ENCODE results near the gene ASCL4.

ASCL4 gene

GRCh38 chr12:107788690-107789458 lies 14.4 kb downstream of the ASCL4 start:
- no peak for DNase-seq (ENCODE audit: extremely low read depth, low read depth)
- no peak for TF ChIP-seq CTCF (IDR thresholded peaks at IDR 0.05; ENCODE audit: low read depth, low read length, missing control alignments)

DNA sequence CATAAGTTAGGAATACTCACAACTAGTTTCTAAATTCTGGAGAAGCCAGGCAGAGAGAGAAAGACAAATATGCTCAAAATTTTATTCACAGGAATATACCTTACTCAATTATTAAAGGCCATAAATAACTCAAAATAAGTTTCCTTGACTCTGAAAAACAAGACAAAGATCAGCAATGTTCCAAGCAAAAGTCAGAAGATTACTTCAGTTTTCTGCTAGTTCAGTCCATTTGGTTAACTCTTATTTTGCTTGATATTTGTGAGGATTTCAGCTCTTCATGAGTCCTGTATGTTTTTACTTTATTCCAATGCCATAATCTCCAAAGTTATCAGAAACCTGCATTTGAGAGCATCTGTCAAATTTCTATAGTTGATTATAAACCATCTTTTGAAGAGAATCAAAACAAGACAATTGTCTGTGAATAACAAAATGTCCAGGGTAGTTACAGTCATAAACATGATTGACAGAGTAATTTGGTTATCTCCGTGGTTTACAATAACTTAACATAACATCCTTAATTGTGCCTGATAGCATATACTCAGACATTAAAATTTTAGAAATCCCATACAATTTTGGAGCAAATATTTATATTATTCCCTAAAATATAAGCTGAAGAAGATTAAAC lies 17.1 kb downstream of the ASCL4 start:
- H3K4me3 ChIP-seq (replicated peaks; ENCODE audit: low read depth, low read length), result no peak overlapping the region
- TF ChIP-seq CTCF (IDR thresholded peaks at IDR 0.05; ENCODE audit: low read depth, low read length, missing control alignments), result no peak
- no peak for DNase-seq (ENCODE audit: extremely low read depth, low read depth)

More at GRCh38 chr12:107788690-107789458, 14.4 kb downstream of the ASCL4 start:
- H3K4me3 ChIP-seq (replicated peaks; ENCODE audit: low read depth, low read length), result no peak overlapping the region

DNA sequence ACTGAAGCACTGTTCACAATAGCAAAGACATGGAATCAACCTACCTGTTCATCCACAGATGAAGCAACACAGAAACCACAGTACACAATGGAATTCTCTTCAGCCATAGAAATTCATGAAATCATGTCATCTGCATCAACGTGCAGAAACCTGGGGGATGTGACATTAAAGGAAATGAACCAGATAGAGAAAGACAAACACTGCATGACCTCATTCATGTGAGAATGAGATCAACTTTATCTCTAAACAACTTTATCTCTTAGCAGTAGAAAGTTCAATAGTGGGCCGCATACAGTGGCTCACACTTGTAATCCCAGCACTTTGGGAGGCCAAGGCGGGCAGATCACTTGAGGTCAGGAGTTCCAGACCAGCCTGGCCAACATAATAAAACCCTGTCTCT lies 19.9 kb downstream of the ASCL4 start:
- H3K4me3 ChIP-seq (replicated peaks; ENCODE audit: low read depth, low read length), result no peak overlapping the region
- no peak for DNase-seq (ENCODE audit: extremely low read depth, low read depth)
- TF ChIP-seq CTCF (IDR thresholded peaks at IDR 0.05; ENCODE audit: low read depth, low read length, missing control alignments), result no peak

DNA sequence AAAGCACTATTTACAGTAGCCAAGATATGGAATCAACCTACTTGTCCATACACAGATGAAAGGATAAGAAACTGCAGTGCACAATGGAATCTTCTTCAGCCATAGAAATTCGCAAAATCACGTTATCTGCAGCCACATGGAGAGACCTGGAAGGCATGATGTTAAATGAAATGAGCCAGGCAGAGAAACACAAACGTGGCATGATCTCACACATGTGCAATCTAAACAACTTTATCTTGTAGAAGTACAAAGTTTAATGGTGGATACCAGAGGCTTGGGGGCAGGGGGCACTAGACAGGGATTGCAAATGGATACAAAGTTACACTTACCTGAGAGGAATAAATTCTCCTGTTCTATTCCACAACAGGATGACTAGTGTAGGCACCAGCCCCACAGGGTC lies 24.1 kb downstream of the ASCL4 start:
- H3K4me3 ChIP-seq (replicated peaks; ENCODE audit: low read depth, low read length), result no peak overlapping the region
- TF ChIP-seq CTCF (IDR thresholded peaks at IDR 0.05; ENCODE audit: low read depth, low read length, missing control alignments), result no peak
- no peak for DNase-seq (ENCODE audit: extremely low read depth, low read depth)

GRCh38 chr12:107801150-107801549 lies 26.6 kb downstream of the ASCL4 start:
- no peak overlapping the region for H3K4me3 ChIP-seq (replicated peaks; ENCODE audit: low read depth, low read length)
- TF ChIP-seq CTCF (IDR thresholded peaks at IDR 0.05; ENCODE audit: low read depth, low read length, missing control alignments), result no peak
- DNase-seq (ENCODE audit: extremely low read depth, low read depth), result no peak

- H3K4me3 ChIP-seq (replicated peaks; ENCODE audit: low read depth, low read length), result no peak overlapping the region
- TF ChIP-seq CTCF (IDR thresholded peaks at IDR 0.05; ENCODE audit: low read depth, low read length, missing control alignments), result no peak
- no peak for DNase-seq (ENCODE audit: extremely low read depth, low read depth)
These were observed 28.6 kb downstream of the ASCL4 start for GRCh38 chr12:107803092-107803491.
